Measurements from ENCODE around the gene ST3GAL3.

ST3GAL3 gene

DNA sequence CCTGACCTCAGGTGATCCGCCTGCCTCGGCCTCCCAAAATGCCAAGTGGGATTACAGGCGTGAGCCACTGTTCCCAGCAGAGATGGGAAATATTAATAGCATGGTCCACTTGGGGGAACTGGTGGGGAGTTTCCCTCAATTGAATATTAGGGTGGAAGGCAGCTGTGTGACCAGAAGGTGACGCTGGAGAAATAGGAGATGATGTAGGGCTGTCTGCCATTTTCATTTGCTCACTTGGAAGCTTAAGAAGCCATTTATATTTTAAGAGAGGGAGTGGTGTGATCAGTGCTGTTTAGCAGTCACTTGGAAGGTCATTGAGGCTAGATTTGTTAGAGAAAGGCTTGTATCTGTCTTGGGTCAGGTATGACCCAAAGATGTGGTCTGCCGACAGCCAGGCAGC is 37.5 kb upstream of the ST3GAL3 start:
- TF ChIP-seq, protein P1, sequence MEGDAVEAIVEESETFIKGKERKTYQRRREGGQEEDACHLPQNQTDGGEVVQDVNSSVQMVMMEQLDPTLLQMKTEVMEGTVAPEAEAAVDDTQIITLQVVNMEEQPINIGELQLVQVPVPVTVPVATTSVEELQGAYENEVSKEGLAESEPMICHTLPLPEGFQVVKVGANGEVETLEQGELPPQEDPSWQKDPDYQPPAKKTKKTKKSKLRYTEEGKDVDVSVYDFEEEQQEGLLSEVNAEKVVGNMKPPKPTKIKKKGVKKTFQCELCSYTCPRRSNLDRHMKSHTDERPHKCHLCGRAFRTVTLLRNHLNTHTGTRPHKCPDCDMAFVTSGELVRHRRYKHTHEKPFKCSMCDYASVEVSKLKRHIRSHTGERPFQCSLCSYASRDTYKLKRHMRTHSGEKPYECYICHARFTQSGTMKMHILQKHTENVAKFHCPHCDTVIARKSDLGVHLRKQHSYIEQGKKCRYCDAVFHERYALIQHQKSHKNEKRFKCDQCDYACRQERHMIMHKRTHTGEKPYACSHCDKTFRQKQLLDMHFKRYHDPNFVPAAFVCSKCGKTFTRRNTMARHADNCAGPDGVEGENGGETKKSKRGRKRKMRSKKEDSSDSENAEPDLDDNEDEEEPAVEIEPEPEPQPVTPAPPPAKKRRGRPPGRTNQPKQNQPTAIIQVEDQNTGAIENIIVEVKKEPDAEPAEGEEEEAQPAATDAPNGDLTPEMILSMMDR (IDR thresholded peaks at IDR 0.05; ENCODE audit: low read depth, low read length) = no peak
- no peak for DNase-seq (ENCODE audit: extremely low read depth, low read depth)

DNA sequence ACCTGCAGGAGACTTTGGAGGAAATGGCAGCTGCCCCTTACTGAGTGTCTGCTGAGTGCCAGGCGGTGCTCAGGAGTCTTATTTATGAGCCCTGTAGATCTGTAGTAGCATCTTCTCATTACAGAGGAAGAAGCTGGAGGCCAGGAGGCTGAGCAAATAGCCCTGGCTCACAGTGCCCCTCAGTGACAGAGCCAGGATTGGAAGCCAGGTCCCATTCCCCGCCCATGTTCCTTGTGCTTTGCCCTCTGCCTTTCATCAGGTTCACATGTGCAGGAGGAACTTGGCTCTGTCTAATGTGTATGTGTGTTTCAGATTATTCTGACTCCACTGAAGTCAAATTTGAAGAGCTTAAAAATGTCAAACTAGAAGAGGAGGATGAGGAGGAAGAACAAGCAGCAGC is 36.1 kb upstream of the ST3GAL3 start:
- TF ChIP-seq, protein P1 (IDR thresholded peaks at IDR 0.05; ENCODE audit: low read depth, low read length) = no peak
- DNase-seq (ENCODE audit: extremely low read depth, low read depth) = no peak

DNA sequence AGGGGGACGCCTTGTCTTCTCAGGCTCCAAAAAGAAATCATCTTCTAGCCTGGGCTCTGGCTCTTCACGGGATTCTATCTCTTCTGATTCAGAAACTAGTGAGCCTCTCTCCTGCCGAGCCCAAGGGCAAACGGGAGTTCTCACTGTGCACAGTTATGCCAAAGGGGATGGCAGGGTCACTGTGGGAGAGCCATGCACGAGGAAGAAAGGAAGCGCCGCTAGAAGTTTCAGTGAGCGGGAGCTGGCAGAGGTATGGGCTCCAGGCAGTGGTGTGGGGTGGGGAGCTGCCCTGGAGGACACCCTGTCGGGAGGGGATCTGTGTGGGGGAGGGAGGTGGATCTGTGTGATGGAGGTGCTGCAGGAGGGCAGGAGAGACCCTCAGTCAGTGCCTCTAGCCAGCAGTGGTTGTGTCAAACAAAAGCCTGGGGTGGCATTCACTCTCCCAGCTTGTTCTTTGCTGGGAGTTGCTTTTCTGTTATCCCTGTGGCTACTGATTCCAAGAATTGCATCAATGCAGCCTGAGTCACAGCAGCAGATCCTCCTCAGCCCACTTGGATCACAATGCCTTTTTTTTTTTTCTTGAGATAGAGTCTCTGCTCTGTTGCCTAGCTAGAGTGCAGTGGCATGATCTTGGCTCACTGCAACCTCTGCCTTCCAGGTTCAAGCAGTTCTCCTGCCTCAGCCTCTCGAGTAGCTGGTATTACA is 35.6 kb upstream of the ST3GAL3 start:
- peak; percentile 36 for DNase-seq (ENCODE audit: extremely low read depth, low read depth)
- TF ChIP-seq, protein P1 (IDR thresholded peaks at IDR 0.05; ENCODE audit: low read depth, low read length) = no peak

DNA sequence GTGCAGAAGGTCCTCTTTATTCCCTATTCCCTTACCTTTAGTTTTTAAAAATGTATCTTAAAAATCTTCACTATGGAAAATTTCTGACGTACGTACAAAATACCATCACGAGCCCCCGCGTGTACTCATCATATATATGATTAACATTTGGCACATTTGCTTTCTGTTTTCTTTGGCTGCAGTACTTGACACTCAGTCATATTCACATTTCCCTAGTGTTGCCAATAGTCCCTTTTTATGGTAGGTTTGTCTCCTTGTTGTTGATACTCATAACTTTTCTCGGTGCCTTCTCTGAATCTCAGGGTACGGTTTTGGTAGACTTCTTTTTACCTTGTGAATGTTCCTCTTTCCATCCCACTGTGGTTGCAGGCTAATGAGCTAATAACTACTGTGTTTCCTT is 34.1 kb upstream of the ST3GAL3 start:
- TF ChIP-seq, protein P1 (IDR thresholded peaks at IDR 0.05; ENCODE audit: low read depth, low read length) = no peak
- no peak for DNase-seq (ENCODE audit: extremely low read depth, low read depth)

DNA sequence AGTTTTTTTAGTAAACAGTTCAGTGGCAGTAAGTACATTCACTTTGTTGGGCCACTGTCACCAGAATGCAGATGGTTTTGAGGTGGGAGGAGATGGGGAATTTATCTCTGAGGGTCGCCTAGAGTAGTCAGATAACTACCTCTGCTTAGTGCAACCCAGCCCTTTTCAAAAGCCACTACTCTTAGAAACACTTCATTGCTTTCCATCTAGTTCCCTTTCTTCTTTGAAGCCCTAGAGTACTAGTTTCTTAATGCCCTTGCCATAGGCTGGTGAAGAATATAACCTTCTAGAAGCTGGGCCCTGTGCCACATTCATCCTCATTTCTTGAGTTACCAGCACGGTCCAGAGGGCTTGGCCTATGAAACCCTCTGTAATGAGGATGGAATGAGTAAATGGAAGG is 28.4 kb upstream of the ST3GAL3 start:
- no peak for DNase-seq (ENCODE audit: extremely low read depth, low read depth)
- TF ChIP-seq, protein P1 (IDR thresholded peaks at IDR 0.05; ENCODE audit: low read depth, low read length) = no peak

DNA sequence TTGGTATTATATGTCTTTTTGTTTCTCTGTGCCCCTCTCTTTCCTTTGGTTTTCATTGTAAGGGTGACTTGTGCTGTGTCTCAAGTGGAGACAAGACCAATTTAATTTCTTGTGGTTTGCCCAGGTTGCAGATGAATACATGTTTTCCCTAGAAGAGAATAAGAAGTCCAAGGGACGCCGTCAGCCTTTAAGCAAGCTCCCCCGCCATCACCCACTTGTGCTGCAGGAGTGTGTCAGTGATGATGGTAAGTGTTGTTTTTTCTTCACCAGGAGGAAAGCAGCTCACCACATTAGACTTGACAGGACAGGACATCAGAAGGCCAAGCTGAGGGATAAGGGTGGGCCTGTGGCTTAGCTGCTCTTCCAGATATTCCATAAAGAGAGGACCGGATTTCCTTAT is 23.8 kb upstream of the ST3GAL3 start:
- TF ChIP-seq, protein P1 (IDR thresholded peaks at IDR 0.05; ENCODE audit: low read depth, low read length) = no peak
- DNase-seq (ENCODE audit: extremely low read depth, low read depth) = no peak

DNA sequence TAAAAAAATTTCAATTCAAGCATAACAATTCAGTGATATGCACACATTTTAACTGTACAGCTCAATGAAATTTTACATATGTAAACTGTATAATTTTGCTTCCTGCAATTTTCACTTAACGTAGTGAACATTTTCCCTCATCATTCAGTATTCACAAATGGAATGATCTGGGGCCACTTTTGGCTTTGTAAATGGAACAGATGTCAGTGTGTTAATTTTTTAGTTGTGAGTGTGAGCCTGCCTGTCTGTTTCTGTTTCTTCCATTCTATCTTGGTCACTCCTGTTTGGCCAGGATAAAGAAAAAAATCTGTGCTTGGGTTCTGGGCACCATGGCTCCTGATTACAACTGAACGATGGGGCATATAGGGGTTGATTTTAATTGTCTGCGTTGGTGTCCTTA is 20.5 kb upstream of the ST3GAL3 start:
- TF ChIP-seq, protein P1 (IDR thresholded peaks at IDR 0.05; ENCODE audit: low read depth, low read length) = no peak
- DNase-seq (ENCODE audit: extremely low read depth, low read depth) = no peak

Data from AG09319 (cell line).